Dermis microvascular lymphatic vessel endothelial cell (primary cell): Measurements from ENCODE around the gene CHST14. TPM values are rescaled to one million over a fixed set of nuclear protein-coding genes. Genes with fewer than 3 reads are reported as not detected.
"Not testable (repeated sequence)": the region's sequence is repeated elsewhere in the genome, so short reads cannot be mapped to it uniquely, and the experiment has no call there.

ENCODE experiments used
- DNase-seq, 2 donors: peaks; one replicate each; pipeline versions ENCODE4 v3.0.0 to v3.0.0-alpha.2; 2010; ENCODE audit warnings: low read depth in 2 of 2
- total RNA-seq: library from RNA; depleted of rRNA; stranded (reverse); fragments of >200 nt; gene quantifications from 2 replicates; pipeline ENCODE4 v1.2.1, GENCODE V29; 2014

The CHST14 gene
- total RNA-seq, 1 donor from 2014 or later: 5.9 TPM

GRCh38 chr15:40440743-40441564 lies 29.8 kb upstream of the CHST14 start, which contains the start of gene BAHD1:
BAHD1 (plus strand) TSS chr15:40440953; CDS start chr15:40458465, 17,512 bp downstream.
- peak; percentile 88 to 96 for DNase-seq

DNA sequence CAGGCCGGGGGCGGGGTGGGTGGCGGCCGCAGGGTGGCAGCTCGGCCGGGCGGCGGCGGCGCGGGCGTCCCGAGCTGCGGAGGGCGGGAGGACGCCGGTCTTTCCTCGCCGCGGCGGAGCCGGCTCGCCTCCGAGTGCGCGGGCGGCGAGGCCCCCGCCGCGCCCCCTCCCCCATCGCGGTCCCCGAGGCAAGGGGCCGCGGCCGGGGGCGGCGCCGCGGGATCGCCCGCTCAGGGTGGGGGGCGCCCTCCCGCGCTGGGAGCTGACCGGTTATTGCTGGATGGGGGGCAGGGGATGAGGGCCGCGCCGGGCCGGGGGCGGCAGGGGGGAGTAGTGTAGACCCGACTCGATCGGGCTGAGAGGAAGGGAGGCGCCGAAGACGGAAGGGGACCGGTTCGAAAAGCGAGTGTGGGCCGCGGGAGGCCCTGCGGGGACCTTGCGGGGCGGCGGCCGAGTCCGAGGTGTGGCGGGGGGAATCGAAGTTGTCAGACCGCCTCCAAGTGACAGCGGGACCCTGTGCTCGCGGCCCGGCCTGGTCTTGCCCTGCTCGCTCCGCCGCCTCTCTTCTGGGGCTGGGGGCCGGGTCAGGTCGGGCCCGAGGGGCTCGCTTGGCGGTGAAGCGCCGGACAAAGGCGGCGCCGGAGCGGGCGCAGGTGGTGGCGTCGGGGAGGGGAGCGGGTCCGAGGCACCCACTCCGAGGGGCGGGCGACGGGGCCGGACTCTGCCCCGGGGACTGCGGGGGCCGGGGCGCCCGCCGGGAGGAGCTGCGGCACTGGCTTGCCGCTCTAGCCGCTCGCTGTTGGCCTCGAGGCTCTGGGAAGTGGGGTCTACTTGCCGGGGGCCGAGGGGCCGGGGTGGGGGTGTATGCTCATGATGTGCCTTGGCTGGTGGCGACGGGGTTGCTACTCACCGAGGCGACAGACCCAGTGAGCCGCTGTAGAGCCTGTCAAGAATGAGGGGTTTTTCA lies 28.9 kb upstream of the CHST14 start:
- peak in 1 of 2 donors; percentile 25 for DNase-seq

GRCh38 chr15:40443255-40443654 lies 27.5 kb upstream of the CHST14 start:
- no peak for DNase-seq

GRCh38 chr15:40443846-40444245 lies 26.9 kb upstream of the CHST14 start:
- no peak for DNase-seq

DNA sequence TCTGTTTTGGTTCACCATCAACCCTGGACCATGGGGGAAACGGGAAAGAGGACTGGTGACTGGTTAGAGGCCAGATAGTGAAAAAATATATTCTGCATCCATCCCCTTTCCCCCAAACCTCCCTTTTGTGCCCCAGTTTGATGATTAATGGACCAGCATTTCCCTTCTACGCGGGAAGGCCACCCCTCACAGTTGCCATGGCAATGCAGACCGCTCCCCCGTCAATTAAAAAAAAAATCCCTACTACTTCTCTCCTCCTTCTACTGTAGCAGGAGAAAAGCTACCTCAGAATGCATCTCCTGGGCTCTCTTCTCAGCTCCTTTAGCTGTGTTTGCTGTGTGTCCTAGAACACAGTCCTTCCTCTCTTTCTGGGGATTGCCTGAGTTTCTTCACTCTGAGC lies 26.0 kb upstream of the CHST14 start:
- DNase-seq: no peak

DNA sequence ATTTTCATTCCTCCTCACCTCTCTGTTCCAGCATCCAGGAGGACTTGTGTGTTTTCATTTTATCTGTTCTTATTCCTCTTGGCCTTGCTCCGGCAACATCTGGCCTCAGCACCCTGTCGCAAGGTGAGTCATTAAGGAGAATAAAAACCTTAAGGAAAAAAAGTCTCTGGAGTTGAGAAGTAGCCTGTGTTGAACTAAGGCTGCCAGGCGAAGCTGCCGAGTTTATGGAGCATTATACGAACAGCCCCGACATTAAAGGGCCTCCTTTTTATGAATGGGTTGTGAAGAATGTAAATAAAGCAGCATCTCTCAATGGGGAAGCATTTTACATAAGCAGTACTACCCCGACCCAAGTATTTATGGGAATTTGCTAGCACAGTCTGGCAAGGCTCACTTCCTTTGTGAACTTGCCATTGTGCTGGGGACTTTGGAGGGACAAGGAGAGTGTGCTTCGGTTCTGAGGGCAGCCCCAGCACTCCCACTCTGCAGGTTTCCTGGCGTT lies 25.3 kb upstream of the CHST14 start:
- DNase-seq: no peak

GRCh38 chr15:40446144-40446543 lies 24.6 kb upstream of the CHST14 start:
- DNase-seq: no peak

GRCh38 chr15:40448354-40448753 lies 22.4 kb upstream of the CHST14 start:
- DNase-seq: no peak

DNA sequence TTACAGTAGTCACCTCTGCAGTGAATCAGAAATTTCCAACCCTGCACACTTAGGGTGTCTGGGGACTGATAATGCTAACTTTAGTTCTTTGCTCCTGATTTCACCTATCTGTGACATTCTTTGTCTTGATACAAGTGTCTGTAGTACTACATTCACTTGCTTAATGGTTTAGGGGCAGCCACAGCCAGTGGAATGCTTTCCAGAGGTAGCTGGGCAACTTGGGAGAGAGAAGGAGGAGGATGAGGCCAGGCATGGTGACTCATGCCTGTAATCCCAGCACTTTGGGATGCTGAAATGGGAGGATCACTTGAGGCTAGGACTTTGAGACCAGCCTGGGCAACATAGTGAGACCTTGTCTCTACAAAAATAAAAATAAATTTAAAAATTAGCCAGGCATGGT lies 21.5 kb upstream of the CHST14 start:
- no peak for DNase-seq

DNA sequence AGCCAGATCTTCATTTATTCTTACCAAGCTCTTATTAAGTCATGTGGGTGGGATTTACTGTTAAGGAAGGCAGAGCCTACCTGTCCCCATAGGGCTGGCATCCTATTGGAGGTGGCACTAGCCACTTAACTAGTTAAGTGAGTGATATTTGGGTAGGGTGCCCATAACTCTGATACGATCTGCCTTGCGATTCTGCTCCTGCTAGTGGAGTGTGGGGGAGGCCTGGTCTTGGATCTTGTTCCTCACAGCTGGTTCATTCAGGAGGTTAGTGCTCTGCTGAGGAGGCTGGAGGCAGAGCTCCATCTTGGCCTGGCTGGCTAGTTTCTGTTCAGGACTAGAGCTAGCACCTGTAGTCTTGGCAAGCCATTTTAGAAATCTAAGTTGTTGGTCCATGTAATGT lies 20.7 kb upstream of the CHST14 start:
- DNase-seq: no peak

- no peak for DNase-seq
Observed at GRCh38 chr15:40451527-40452158, 19.1 kb upstream of the CHST14 start.

GRCh38 chr15:40452296-40453090 lies 18.3 kb upstream of the CHST14 start:
- no peak for DNase-seq

DNA sequence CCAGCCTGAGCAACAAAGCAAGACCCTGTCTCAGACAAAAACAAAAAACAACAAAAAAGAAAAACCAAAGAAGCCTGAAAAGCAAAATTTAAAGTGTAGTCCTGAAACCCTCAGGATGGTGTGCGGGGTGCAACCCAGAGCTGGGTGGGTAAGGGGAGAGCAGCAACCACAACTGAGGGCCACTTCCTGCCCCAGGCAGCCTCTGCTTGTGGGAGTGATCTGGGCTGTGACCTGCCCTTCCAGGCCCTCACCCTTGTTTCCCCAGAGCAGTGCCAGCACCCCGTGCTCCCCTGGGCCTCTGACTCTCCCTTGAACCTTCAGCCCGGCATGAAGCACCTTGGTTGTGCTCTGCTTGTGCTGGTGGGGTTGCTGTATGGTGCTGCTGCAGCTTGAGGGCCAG lies 16.8 kb upstream of the CHST14 start:
- not testable (repeated sequence) for DNase-seq

DNA sequence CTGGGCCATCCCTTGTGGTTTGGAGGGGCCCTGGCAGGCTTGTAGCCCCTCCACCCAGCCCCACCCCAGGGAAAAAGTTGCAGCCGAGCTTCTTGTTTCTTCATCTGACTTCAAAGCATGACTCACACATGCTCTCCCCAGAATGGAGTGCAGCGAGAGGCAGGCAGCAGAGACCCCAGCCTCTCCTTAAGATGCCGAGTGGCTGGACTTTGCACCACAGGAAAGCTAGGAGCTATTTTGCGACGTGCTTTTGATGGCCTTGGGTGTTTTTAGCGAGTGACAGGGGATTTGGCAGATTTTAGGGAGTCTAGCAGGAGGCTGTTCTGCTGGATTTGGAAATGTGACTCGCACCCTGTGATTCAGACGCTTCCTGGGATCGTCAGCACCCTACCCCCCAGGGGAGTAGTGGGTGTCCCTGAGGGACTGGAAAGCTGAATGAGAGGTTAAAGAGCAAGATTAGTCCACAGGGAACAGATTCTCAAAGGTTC lies 15.8 kb upstream of the CHST14 start:
- no peak for DNase-seq

DNA sequence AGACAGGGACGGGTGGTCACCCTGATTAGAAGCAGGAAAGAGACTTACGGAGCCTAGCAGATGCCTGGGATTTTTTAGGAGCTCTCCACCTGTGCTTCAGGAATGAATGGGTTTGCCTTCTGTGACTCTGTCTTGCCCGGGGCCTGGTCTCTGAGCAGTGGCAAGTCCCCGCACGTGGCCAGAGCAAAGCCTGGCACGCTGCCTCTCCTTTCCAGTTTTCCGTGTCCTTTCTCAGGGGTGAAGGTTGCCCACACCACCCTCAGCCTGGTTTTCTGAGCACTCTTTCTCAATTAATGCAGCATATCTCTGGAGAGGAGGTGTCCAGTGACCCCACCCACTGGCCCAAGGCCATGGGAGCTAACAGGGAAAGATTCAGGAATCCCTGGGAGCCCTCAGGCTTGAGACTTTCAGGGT lies 14.5 kb upstream of the CHST14 start:
- DNase-seq: no peak

- no peak for DNase-seq
Observed at GRCh38 chr15:40456738-40457137, 14.0 kb upstream of the CHST14 start.

DNA sequence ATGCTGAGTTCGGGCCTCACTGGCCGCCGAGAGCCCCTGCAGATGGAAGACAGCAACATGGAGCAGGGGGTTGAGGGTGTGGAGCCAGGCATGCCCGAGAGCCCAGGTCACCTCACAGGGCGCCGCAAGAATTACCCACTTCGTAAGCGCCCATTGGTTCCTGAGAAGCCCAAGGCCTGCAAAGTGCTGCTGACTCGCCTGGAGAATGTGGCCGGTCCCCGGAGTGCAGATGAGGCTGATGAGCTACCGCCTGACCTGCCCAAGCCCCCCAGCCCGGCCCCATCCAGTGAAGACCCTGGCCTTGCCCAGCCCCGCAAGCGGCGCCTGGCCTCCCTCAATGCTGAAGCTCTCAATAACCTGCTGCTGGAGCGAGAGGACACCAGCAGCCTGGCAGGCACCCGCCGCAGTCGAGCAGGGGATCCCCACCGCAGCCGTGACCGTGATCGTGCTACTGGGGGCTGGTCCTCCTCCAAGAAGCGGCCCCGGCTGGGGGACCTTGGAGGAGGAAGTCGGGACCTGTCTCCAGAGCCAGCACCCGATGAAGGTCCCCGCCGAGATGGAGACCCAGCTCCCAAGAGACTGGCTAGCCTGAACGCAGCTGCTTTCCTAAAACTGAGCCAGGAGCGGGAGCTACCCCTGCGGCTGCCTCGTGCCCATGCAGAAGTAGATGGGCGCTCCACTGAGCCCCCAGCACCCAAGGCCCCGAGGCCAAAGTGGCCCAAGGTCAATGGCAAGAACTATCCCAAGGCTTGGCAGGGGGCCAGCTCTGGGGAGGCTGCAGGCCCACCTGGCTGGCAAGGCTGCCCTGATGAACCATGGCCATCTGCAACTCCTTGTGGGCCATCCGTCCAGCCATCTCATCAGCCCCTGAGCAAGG lies 12.1 kb upstream of the CHST14 start:
- DNase-seq: no peak

DNA sequence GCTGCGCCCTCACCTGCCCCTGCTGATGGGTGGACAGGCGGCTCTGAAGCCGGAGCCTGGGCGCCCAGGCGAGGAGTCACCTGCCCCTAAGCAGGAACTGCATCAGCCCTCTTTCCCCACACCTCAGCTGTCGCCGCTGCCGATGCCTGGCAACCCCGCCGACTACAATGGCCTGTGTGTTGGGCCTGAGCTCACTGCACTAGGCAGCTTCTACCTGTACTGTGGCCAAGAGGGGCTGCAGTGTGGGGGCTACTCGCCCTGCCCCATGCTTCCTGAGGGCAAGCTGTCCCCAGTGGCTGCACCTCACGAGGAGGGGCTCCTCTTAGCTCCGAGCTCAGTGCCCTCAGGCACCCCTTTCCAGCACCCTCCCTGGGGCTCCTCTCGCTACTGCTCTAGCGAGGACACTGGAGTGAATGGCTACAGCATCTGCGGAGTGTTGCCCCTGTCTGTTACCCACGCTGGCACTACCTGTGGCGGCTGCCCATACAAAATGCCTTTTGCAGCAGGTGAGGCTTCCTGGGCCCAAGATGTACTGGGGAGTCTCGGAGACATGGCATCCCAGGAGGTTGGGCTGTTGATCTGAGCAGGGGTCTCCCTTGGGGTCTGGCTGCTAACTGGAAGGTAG lies 11.3 kb upstream of the CHST14 start:
- no peak for DNase-seq

DNA sequence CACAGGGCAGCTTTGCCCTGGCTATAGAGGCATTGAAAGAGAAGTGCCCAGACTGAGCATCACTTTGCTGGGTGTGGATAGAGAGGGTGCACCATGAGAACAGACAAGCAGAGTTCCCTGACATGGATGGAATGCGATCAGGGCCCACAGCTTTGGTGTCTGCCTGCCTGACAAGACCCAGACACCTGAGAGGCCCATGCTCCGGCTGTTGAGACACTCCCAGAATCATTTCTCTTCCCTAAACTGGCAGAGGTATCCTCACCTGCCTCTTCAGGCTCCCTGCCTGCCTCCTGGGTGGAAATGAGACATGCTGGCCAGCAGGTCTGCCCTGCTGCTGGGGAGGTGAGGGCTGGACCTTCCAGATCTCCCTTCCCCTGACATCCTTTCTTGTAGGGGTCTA lies 10.4 kb upstream of the CHST14 start:
- DNase-seq: no peak
